ENCODE measurements around the gene LBP.

Gene LBP

DNA sequence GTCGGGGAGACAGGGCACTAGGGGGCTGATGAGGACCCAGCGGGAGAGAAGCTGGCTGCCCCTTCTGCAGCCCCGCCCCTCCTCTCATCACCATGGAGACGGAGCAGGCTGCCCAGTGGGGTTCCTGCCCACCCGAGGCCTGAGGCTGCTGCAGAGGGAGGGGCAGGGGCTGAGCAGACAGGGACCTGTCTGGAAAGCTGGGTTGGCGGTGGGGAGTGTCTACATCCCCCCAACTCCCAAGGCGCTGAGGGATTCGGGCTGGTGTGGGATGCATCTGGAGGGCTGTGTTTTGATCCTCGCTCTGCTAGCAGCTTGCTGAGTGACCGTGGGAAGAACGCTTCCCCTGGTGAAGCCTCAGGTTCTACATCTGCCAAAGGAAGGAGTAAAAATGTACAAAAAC is 43.5 kb upstream of the LBP start:
- ChIA-PET POLR2A (no interaction called here), CTCF (interaction anchor here (0.8 kb wide), 1 partner anchor 411 kb away, joined by 3 read pairs; no protein-coding TSS in a partner anchor)
- no peak for DNase-seq (ENCODE audit: extremely low spot score)
- TF ChIP-seq ELF4 (IDR thresholded peaks at IDR 0.05) (no peak), ARNT (IDR thresholded peaks at IDR 0.05) (no peak), LEF1 (IDR thresholded peaks at IDR 0.05; ENCODE audit: borderline replicate concordance) (no peak), L3MBTL2 (conservative IDR thresholded peaks at IDR 0.05) (no peak), ZNF384 (IDR thresholded peaks at IDR 0.05) (no peak), TARDBP (IDR thresholded peaks at IDR 0.05) (no peak), FOXM1 (IDR thresholded peaks at IDR 0.05; ENCODE audit: borderline replicate concordance) (no peak), SUZ12 (IDR thresholded peaks at IDR 0.05) (no peak), FOXK2 (IDR thresholded peaks at IDR 0.05) (no peak)

GRCh38 chr20:38303908-38304379 is 42.3 kb upstream of the LBP start, which contains the start of gene BPI:
Gene BPI (plus strand): TSS chr20:38304156. CDS start chr20:38304224, 68 bp downstream.
- ChIA-PET CTCF (no interaction called here), POLR2A (no interaction called here)
- TF ChIP-seq CTBP1 (IDR thresholded peaks at IDR 0.05; ENCODE audit: borderline replicate concordance), result no peak
- TF ChIP-seq SUZ12 (IDR thresholded peaks at IDR 0.05), result no peak
- no peak for TF ChIP-seq FOXM1 (IDR thresholded peaks at IDR 0.05; ENCODE audit: borderline replicate concordance)
- TF ChIP-seq HDGF (IDR thresholded peaks at IDR 0.05; ENCODE audit: borderline replicate concordance), result no peak
- TF ChIP-seq SP1 (IDR thresholded peaks at IDR 0.05), result no peak
- TF ChIP-seq LEF1 (IDR thresholded peaks at IDR 0.05; ENCODE audit: borderline replicate concordance), result no peak
- no peak for TF ChIP-seq FOXK2 (IDR thresholded peaks at IDR 0.05)
- TF ChIP-seq ELF4 (IDR thresholded peaks at IDR 0.05), result no peak
- DNase-seq (ENCODE audit: extremely low spot score), result no peak

DNA sequence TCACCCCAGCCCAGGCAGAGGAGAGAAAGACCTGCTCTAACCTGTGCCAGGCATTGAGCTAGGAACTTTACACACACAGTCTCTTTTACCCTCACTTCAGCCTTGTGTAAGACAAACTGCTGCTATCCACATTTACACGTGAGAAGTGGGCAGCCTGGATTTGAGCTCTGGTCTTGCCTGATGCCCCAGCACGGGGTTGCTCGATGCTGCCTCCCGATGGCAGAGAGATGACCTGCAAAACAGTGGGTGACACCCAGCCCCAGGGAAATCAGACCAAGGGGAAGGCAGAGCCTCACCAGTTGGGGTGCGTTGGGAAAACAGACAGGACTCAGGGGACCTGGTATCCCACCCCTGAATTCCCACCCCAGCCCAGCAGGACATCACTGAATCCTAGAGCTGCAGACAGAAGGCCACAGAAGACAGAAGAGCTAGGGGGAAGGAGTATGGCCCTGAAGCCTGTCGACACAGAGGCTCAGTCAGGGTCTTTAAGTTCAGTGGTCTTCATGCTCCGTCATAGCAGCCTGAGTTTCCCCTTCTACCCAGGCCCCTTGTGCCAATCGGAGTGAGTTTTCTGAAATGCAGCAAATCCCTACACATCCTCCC is 41.3 kb upstream of the LBP start:
- ChIA-PET POLR2A (no interaction called here), CTCF (interaction anchor here (1.1 kb wide), 1 partner anchor 81 kb away, joined by 3 read pairs; no protein-coding TSS in a partner anchor)
- no peak for TF ChIP-seq SP1 (IDR thresholded peaks at IDR 0.05)
- no peak for TF ChIP-seq HDGF (IDR thresholded peaks at IDR 0.05; ENCODE audit: borderline replicate concordance)
- no peak for TF ChIP-seq BHLHE40 (IDR thresholded peaks at IDR 0.05; ENCODE audit: borderline replicate concordance)
- TF ChIP-seq ZNF384 (IDR thresholded peaks at IDR 0.05), result no peak
- TF ChIP-seq FOXM1 (IDR thresholded peaks at IDR 0.05; ENCODE audit: borderline replicate concordance), result no peak
- TF ChIP-seq PKNOX1 (IDR thresholded peaks at IDR 0.05), result no peak
- no peak for TF ChIP-seq L3MBTL2 (conservative IDR thresholded peaks at IDR 0.05)
- TF ChIP-seq ARNT (IDR thresholded peaks at IDR 0.05), result no peak
- TF ChIP-seq CTBP1 (IDR thresholded peaks at IDR 0.05; ENCODE audit: borderline replicate concordance), result no peak
- TF ChIP-seq FOXA1 (IDR thresholded peaks at IDR 0.05), result no peak
- TF ChIP-seq TARDBP (IDR thresholded peaks at IDR 0.05), result no peak
- TF ChIP-seq LEF1 (IDR thresholded peaks at IDR 0.05; ENCODE audit: borderline replicate concordance), result no peak
- TF ChIP-seq ELF4 (IDR thresholded peaks at IDR 0.05), result no peak
- no peak for TF ChIP-seq NFRKB (IDR thresholded peaks at IDR 0.05)
- no peak for TF ChIP-seq FOXK2 (IDR thresholded peaks at IDR 0.05)
- TF ChIP-seq SUZ12 (IDR thresholded peaks at IDR 0.05), result no peak

DNA sequence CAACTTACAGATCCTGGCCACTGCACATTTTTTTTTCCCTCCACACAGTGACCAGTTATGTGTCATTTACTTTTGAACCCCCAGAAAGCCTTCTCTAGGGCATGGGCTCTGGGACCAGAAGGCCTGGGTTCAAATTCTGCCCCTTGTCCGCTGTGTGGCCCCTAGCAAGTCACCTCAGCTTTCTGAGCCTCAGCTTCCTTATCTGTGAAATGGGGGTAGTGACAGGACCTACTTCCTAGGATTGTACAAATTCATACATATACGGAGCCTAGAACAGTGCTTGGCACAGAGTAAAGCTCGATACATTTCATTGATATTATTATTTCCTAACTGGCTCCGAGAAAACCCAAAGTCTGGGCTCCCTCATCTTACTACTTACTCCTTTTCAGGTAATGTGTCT is 40.7 kb upstream of the LBP start:
- no peak for TF ChIP-seq HDGF (IDR thresholded peaks at IDR 0.05; ENCODE audit: borderline replicate concordance)
- no peak for TF ChIP-seq ARNT (IDR thresholded peaks at IDR 0.05)
- TF ChIP-seq ZNF384 (IDR thresholded peaks at IDR 0.05), result no peak
- TF ChIP-seq FOXA1 (IDR thresholded peaks at IDR 0.05), result no peak
- no peak for TF ChIP-seq CTBP1 (IDR thresholded peaks at IDR 0.05; ENCODE audit: borderline replicate concordance)
- no peak for TF ChIP-seq BHLHE40 (IDR thresholded peaks at IDR 0.05; ENCODE audit: borderline replicate concordance)
- no peak for TF ChIP-seq FOXK2 (IDR thresholded peaks at IDR 0.05)
- TF ChIP-seq SP1 (IDR thresholded peaks at IDR 0.05), result no peak
- TF ChIP-seq L3MBTL2 (conservative IDR thresholded peaks at IDR 0.05), result no peak
- no peak for TF ChIP-seq LEF1 (IDR thresholded peaks at IDR 0.05; ENCODE audit: borderline replicate concordance)
- TF ChIP-seq FOXM1 (IDR thresholded peaks at IDR 0.05; ENCODE audit: borderline replicate concordance), result no peak
- TF ChIP-seq TARDBP (IDR thresholded peaks at IDR 0.05), result no peak
- POLR2A ChIA-PET, result no interaction called here
- CTCF ChIA-PET, result no interaction called here
- DNase-seq (ENCODE audit: extremely low spot score), result no peak

More for the DNA sequence above, 41.3 kb upstream of the LBP start:
- peak; percentile 65 for DNase-seq (ENCODE audit: extremely low spot score)

- no peak for TF ChIP-seq PKNOX1 (IDR thresholded peaks at IDR 0.05)
- no peak for TF ChIP-seq L3MBTL2 (conservative IDR thresholded peaks at IDR 0.05)
- no peak for TF ChIP-seq ZNF384 (IDR thresholded peaks at IDR 0.05)
- TF ChIP-seq SUZ12 (IDR thresholded peaks at IDR 0.05), result no peak
- TF ChIP-seq FOXK2 (IDR thresholded peaks at IDR 0.05), result no peak
- TF ChIP-seq LEF1 (IDR thresholded peaks at IDR 0.05; ENCODE audit: borderline replicate concordance), result no peak
- no peak for TF ChIP-seq HDGF (IDR thresholded peaks at IDR 0.05; ENCODE audit: borderline replicate concordance)
- no peak for TF ChIP-seq SP1 (IDR thresholded peaks at IDR 0.05)
- no peak for TF ChIP-seq BHLHE40 (IDR thresholded peaks at IDR 0.05; ENCODE audit: borderline replicate concordance)
- POLR2A ChIA-PET, result no interaction called here
- CTCF ChIA-PET, result no interaction called here
- no peak for DNase-seq (ENCODE audit: extremely low spot score)
These were observed 39.9 kb upstream of the LBP start for GRCh38 chr20:38306379-38306778.

GRCh38 chr20:38307371-38308046 is 38.8 kb upstream of the LBP start:
- no peak for TF ChIP-seq L3MBTL2 (conservative IDR thresholded peaks at IDR 0.05)
- TF ChIP-seq NFRKB (IDR thresholded peaks at IDR 0.05), result no peak
- TF ChIP-seq ZNF384 (IDR thresholded peaks at IDR 0.05), result no peak
- TF ChIP-seq FOXM1 (IDR thresholded peaks at IDR 0.05; ENCODE audit: borderline replicate concordance), result no peak
- TF ChIP-seq HDGF (IDR thresholded peaks at IDR 0.05; ENCODE audit: borderline replicate concordance), result no peak
- TF ChIP-seq TARDBP (IDR thresholded peaks at IDR 0.05), result no peak
- TF ChIP-seq CTBP1 (IDR thresholded peaks at IDR 0.05; ENCODE audit: borderline replicate concordance), result no peak
- no peak for TF ChIP-seq FOXA1 (IDR thresholded peaks at IDR 0.05)
- no peak for TF ChIP-seq FOXK2 (IDR thresholded peaks at IDR 0.05)
- no peak for TF ChIP-seq ELF4 (IDR thresholded peaks at IDR 0.05)
- TF ChIP-seq SP1 (IDR thresholded peaks at IDR 0.05), result no peak
- TF ChIP-seq PKNOX1 (IDR thresholded peaks at IDR 0.05), result no peak
- CTCF ChIA-PET, result interaction anchor here (0.8 kb wide), 1 partner anchor 15 kb away, joined by 3 read pairs; no protein-coding TSS in a partner anchor
- POLR2A ChIA-PET, result no interaction called here
- DNase-seq (ENCODE audit: extremely low spot score), result no peak
